GM19239 (cell line): ENCODE measurements around the gene GNA14.
"Not testable (repeated sequence)": the region's sequence is repeated elsewhere in the genome, so short reads cannot be mapped to it uniquely, and the experiment has no call there.

Experiments used
- DNase-seq: peaks from one replicate; pipeline ENCODE4 v3.0.0; 2011; ENCODE audit warnings: low spot score; ENCODE audit not compliant: insufficient read length
- FAIRE-seq: peaks from 2 replicates; lab custom pipeline; 2011; peaks lifted over from hg19 to GRCh38; lab: Jason Lieb, UNC

The GNA14 gene

GRCh38 chr9:77427256-77427927 is 220.7 kb downstream of the GNA14 start:
- FAIRE-seq: no peak
- DNase-seq: no peak

GRCh38 chr9:77426712-77427111 is 221.4 kb downstream of the GNA14 start:
- no peak for DNase-seq
- FAIRE-seq: no peak

GRCh38 chr9:77424993-77425392 is 223.1 kb downstream of the GNA14 start:
- FAIRE-seq (no peak), DNase-seq (no peak)

- FAIRE-seq (no peak), DNase-seq (no peak)
Observed at GRCh38 chr9:77423841-77424240, 224.3 kb downstream of the GNA14 start.

GRCh38 chr9:77422969-77423368 is 225.2 kb downstream of the GNA14 start:
- DNase-seq (no peak), FAIRE-seq (no peak)

- DNase-seq (no peak), FAIRE-seq (no peak)
Observed at GRCh38 chr9:77421506-77422265, 226.4 kb downstream of the GNA14 start.

- no peak for FAIRE-seq
- no peak for DNase-seq
Observed at GRCh38 chr9:77420641-77421040, 227.5 kb downstream of the GNA14 start.

- no peak for FAIRE-seq
Observed at GRCh38 chr9:77418226-77418625, 229.9 kb downstream of the GNA14 start.

GRCh38 chr9:77417566-77417965 is 230.6 kb downstream of the GNA14 start:
- FAIRE-seq (no peak), DNase-seq (no peak)

More at GRCh38 chr9:77418226-77418625, 229.9 kb downstream of the GNA14 start:
- no peak for DNase-seq

GRCh38 chr9:77408521-77408920 is 239.6 kb downstream of the GNA14 start:
- not testable (repeated sequence) for FAIRE-seq, DNase-seq

- DNase-seq: no peak
- FAIRE-seq: no peak
Observed at GRCh38 chr9:77403239-77403638, 244.9 kb downstream of the GNA14 start.

- FAIRE-seq (no peak), DNase-seq (no peak)
Observed at GRCh38 chr9:77402286-77402685, 245.8 kb downstream of the GNA14 start.

- no peak for FAIRE-seq
- no peak for DNase-seq
Observed at GRCh38 chr9:77399964-77400363, 248.2 kb downstream of the GNA14 start.

- FAIRE-seq, DNase-seq: not testable (repeated sequence)
Observed at GRCh38 chr9:77398581-77398980, 249.5 kb downstream of the GNA14 start.

- FAIRE-seq (no peak), DNase-seq (no peak)
Observed at GRCh38 chr9:77392328-77392727, 255.8 kb downstream of the GNA14 start.

GRCh38 chr9:77391834-77392233 is 256.3 kb downstream of the GNA14 start:
- FAIRE-seq (no peak), DNase-seq (no peak)

- DNase-seq (no peak), FAIRE-seq (peak; percentile 8)
Observed at GRCh38 chr9:77386187-77386586, 261.9 kb downstream of the GNA14 start.

- FAIRE-seq (no peak), DNase-seq (no peak)
Observed at GRCh38 chr9:77384406-77384805, 263.7 kb downstream of the GNA14 start.

GRCh38 chr9:77375956-77376532 is 272.1 kb downstream of the GNA14 start:
- DNase-seq (no peak), FAIRE-seq (no peak)

GRCh38 chr9:77374266-77374665 is 273.9 kb downstream of the GNA14 start:
- DNase-seq (no peak), FAIRE-seq (no peak)
